LNCAP (cell line): ENCODE data around the gene PML.

Source experiments
- TF ChIP-seq, protein P1 (sequence below): fragments of 450-650 bp; IDR thresholded peaks from 2 replicates; pipeline ENCODE4 v1.5.1; 2017; ENCODE audit warnings: mild to moderate bottlenecking

Gene PML

DNA sequence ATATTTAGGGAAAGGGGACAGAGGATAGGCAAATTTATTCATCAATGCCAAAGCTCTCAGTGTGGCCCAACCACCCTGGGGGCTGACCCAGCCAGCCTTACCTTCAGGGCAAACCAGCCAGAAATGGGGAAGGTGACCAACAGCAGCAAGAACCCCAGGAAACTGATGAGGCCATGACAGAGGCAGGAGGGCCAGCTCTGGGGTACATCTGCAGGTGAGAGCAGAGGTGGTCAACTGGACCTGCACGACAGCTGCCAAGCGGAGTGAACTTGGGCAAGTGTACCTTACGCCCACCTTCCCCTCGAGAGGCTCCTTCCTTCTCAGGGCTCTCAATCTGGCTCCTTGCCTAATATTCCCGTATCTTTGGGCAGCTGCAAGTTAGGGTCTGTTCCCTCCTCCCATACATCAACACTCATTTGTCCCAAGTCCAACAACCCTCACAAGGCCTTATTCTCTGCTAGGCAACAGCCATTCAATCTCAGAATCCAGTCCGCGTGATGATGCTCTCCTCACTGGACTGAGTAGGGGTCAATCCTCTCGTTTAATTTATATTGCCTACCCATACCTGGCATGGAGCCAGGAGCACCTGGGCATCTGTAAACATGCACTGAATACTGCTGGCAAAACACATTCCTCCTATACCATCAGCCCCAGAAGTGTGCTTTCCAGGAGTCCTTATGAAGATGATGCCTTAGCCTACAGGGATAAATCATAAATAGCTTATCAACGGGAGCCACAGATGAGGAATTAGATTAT, 4.1 kb upstream of the PML start:
- TF ChIP-seq, protein P1, sequence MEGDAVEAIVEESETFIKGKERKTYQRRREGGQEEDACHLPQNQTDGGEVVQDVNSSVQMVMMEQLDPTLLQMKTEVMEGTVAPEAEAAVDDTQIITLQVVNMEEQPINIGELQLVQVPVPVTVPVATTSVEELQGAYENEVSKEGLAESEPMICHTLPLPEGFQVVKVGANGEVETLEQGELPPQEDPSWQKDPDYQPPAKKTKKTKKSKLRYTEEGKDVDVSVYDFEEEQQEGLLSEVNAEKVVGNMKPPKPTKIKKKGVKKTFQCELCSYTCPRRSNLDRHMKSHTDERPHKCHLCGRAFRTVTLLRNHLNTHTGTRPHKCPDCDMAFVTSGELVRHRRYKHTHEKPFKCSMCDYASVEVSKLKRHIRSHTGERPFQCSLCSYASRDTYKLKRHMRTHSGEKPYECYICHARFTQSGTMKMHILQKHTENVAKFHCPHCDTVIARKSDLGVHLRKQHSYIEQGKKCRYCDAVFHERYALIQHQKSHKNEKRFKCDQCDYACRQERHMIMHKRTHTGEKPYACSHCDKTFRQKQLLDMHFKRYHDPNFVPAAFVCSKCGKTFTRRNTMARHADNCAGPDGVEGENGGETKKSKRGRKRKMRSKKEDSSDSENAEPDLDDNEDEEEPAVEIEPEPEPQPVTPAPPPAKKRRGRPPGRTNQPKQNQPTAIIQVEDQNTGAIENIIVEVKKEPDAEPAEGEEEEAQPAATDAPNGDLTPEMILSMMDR = no peak

DNA sequence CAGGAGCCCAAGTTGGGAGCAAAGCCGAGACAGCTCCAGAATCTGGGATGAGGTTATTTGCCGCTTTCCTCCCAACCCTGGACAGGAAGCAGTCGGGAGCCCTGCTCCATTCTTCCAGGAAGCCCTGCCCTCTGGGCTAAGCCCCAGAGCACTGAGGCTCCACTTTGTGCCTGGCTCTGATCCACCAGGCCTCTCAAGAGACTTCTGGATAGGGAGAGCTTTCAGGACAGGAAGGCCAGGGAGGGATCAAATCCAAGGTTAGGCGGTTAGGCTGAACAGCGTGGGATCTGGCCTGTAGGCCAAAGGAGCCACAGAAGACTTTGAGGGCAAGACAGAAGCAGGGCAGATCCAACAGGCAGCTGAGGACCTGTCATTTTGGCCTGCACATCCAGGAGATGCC, 3.3 kb upstream of the PML start:
- TF ChIP-seq, protein P1 = no peak

DNA sequence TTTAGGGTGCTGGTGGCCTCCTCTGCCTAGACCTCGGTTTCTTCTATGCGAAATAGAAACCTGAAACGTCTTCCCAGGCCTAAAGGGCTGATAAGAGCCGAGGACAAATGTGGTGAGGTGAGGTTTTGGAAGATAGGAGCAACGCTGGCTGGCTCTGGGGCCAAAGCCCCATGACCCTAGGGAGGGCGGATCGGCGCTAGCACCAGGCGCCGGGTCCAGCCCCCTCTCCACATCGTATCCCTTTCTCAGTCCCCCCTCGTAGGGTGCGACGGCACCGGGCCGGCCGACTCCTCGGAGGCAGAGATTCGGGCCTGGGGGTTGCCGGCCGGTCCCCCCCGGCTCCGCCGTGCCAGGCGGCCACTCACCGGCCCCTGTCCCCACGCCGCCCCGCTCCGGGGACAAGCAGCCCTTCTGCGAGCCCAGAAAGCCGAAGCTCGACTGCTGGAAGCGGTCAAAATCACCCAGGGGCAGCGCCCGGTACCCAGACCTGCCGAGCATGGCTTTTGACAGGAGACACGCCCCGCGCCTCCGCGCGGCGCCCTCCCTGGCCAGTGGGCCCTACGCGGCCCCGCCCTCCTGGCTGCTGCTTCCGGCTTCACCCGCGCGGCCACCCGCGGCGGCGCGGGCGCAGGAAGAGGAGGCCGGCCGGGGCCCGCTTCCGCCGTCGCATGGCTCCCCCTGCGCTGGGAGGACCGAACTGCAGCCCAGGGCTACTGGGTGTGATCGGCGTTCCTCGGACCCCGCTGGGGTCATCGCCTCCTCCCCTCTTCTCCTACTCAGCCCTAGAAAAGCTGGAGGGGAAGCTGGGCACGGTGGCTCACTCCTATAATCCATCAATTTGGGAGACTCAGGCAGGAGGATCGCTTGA, 2.6 kb upstream of the PML start, which contains the start of gene STOML1:
TSS of gene STOML1 (minus strand) at position 570 of the 868 bp plus-strand sequence. CDS start at position 498, 72 bp downstream.
- TF ChIP-seq, protein P1 = peak; percentile 96

DNA sequence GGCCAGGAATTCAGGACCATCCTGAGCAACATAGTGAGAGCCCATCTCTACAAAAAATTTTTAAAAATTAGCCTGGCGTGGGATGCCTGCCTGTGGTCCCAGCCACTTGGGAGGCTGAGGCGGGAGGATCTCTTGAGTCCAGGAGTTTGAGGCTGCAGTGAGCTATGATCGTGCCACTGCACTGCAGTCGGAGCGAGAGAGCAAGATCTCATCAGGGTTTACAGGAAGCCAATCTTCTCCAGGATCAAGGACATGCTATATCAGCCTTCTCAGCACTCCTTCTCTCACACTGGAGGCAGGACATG, 2.0 kb upstream of the PML start:
- TF ChIP-seq, protein P1 = no peak

DNA sequence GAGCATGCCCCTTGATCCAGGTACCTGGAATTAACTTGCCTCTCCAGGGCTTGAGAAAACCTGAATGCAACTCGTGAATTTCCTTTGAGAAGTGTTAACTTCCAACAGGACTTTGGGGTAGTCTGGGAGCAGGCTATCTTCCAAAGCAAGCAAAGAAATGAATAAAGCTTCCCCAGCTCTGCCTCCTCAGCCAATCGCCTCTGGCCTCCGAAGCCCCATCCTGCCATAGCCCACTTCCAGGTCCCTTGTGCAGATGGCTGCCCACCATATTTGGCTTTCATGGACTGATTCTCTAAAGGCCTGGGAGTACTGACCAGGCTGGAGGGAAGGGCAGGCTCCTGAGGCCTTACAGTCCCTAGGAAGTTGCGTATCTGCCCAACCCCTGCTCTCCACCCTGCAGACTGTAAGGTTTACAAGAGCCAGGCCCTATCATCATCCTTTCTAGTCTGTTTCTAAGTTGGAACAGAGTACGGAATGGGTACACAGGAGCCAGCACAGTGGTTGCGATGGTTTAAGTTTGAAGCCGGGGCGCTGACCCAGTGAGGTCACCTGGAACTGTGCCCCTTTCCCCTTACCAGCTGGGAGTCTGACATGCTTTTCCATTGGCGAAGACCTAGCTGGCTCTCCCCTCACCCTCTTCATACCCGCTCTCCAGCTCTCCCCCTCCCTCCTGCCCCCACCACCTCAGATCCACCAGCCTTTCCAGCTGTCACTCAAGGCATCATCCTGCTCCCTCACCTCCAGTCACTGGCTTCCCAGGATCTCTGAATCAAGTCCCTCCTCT, 1.1 kb upstream of the PML start:
- TF ChIP-seq, protein P1 = no peak

DNA sequence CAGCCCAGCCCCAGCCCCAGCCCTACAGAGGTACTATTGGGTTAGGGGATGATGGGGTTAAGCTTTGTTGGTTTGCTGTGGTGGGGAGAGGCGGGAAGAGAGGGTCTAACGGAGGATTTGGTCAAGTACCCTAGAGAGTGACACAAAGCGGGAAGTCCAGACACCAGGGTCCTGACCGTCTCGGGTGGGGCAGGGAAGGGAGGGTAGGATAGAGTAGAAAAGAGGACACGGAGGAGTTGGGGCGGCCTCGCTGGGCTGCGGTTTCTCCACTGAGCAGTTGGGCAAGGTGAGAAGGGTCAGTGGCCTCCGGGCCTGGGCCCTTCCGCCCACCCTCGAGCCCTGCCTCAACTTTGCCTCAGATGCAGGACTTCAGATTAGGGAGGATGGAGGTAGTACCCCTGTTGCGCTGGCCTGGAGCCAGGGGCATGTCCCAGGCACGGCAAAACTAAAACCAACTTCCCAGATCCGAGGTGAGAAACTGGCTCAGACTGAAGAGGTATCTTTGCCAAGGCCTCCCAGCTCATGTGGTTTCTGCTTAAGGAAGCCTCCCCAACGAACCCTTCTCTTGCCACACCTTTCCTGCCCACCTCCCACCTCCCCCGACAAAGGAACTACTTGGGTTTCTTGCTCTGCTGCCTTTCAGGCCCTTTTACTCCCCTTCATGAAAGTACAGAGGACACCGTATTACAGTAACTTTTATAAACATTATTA, 551 bp downstream of the PML start:
- TF ChIP-seq, protein P1 = no peak

DNA sequence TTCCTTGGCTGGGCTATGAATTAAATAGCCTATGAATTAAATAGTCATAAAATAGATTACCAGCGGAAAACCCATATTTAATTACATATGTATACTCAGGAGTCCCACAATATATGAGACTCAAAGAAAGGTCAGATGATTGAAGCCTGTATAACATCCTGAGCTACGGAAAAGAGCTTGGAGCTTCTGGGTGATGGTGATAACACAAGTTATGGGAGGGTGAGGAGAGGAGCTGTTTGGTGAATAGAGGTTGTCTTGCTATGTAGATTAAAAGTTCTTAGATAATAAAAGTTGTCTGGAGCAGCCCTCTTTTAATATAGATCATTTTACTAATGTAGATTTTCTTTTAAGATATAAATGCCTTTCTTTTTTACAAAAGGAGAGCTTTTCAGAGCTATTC, 1.8 kb downstream of the PML start:
- TF ChIP-seq, protein P1 = no peak
